Left colon (tissue), 2 donors: ENCODE results near the gene MRM2. TPM values are rescaled to one million over a fixed set of nuclear protein-coding genes. Genes with fewer than 3 reads are reported as not detected.

Experiments used
- ATAC-seq: fragments of 200-7000 bp; cut with Tn5 transposase; one replicate; pipeline ENCODE4 v1.9.1; 2020; ENCODE audit warnings: mild to moderate bottlenecking, moderate library complexity
- DNase-seq, 2 donors: peaks; one replicate each; pipeline ENCODE4 v3.0.0-alpha.2; 2020
- intact Hi-C, 2 donors: fragments of 100-400 bp; cut with DNase I in 1 of 2; cut with micrococcal nuclease in 1 of 2; formaldehyde crosslinking; loops; one replicate each; pipeline versions ENCODE4 v1.11.2 to v1.14.0; 2022; cut with DNase I, micrococcal nuclease
- total RNA-seq, 2 donors: library from RNA; stranded (reverse); fragmentation: NEBNext Ultra II Directional; extraction: Animal tissue kit (Norgen Biotek cat#: 25700); gene quantifications; one replicate each; pipeline ENCODE4 v1.2.1, GENCODE V29; 2021
- donor health status: DM: no; HTN: no; CAD: no.
- donor health status: DM: yes; HTN: yes; CAD: no.

Gene MRM2
- total RNA-seq, 2 donors from 2014 or later: 15.0 to 15.6 TPM

GRCh38 chr7:2251841-2252771 is 10.1 kb upstream of the MRM2 start:
- intact Hi-C loops: no loop called here
- no peak for DNase-seq
- no peak for ATAC-seq

- intact Hi-C loops: no loop called here
- no peak for ATAC-seq
- no peak for DNase-seq
These were observed 9.4 kb upstream of the MRM2 start for GRCh38 chr7:2251381-2251780.

GRCh38 chr7:2249744-2250323 is 7.8 kb upstream of the MRM2 start:
- ATAC-seq: no peak
- intact Hi-C loops: no loop called here
- DNase-seq: no peak

GRCh38 chr7:2248984-2249694 is 7.1 kb upstream of the MRM2 start:
- DNase-seq: peak; percentile 39 to 61
- peak; percentile 25 for ATAC-seq
- intact Hi-C loops: no loop called here

GRCh38 chr7:2247141-2247995 is 5.4 kb upstream of the MRM2 start:
- no peak for DNase-seq
- intact Hi-C loops: no loop called here
- peak; percentile 42 for ATAC-seq

- peak in 1 of 2 donors; percentile 44 for DNase-seq
- no peak for ATAC-seq
- intact Hi-C loops: no loop called here
These were observed 4.1 kb upstream of the MRM2 start for GRCh38 chr7:2245883-2246675.

- intact Hi-C loops: no loop called here
- no peak for DNase-seq
- no peak for ATAC-seq
These were observed 2.5 kb upstream of the MRM2 start for GRCh38 chr7:2244404-2244995.

GRCh38 chr7:2243458-2243857 is 1.5 kb upstream of the MRM2 start:
- DNase-seq (no peak), ATAC-seq (no peak)
- intact Hi-C loops: no loop called here

GRCh38 chr7:2242541-2243429 is 780 bp upstream of the MRM2 start:
- intact Hi-C loops: no loop called here
- ATAC-seq (peak; percentile 37), DNase-seq (peak in 1 of 2 donors; percentile 34)

- no peak for ATAC-seq
- no peak for DNase-seq
- intact Hi-C loops: no loop called here
These were observed 2.8 kb downstream of the MRM2 start for GRCh38 chr7:2239242-2239641.

GRCh38 chr7:2237109-2237602 is 4.8 kb downstream of the MRM2 start:
- ATAC-seq (no peak), DNase-seq (peak; percentile 47 to 54)
- intact Hi-C loops: no loop called here

GRCh38 chr7:2233926-2234325 is 8.1 kb downstream of the MRM2 start:
- intact Hi-C loops: no loop called here
- DNase-seq (no peak), ATAC-seq (no peak)

- DNase-seq (peak; percentile 85 to 93), ATAC-seq (peak; percentile 92)
- intact Hi-C loops: no loop called here
These were observed 9.1 kb downstream of the MRM2 start, which contains the start of gene MAD1L1 for GRCh38 chr7:2232766-2233520. Gene MAD1L1, minus strand, starts transcription at chr7:2232945. Its CDS starts 2,812 bp downstream, at chr7:2230133.

- peak; percentile 43 for ATAC-seq
- intact Hi-C loops: no loop called here
- DNase-seq: peak in 1 of 2 donors; percentile 38
These were observed 9.8 kb downstream of the MRM2 start for GRCh38 chr7:2231992-2232765.

- intact Hi-C loops: no loop called here
- ATAC-seq: peak; percentile 31
- DNase-seq: peak in 1 of 2 donors; percentile 30
These were observed 11.1 kb downstream of the MRM2 start for GRCh38 chr7:2230882-2231281.
